22Rv1 (cell line): ENCODE measurements around the gene KLK8.

Experiments
- CTCF ChIP-seq: fragments of 450-650 bp; IDR thresholded peaks from 2 replicates; pipeline ENCODE4 v1.5.1; 2017; ENCODE audit warnings: mild to moderate bottlenecking
- ZFX ChIP-seq: fragments of 450-650 bp; IDR thresholded peaks from 2 replicates; pipeline ENCODE4 v1.6.1; 2017; ENCODE audit warnings: antibody characterized with exemption, borderline replicate concordance

- TF ChIP-seq CTCF (no peak), ZFX (no peak)
Observed at GRCh38 chr19:51009061-51009891, 7.9 kb upstream of the KLK8 start.
